ENCODE results near the gene ZNF782.

GRCh38 chr9:96817973-96818372 is 36.3 kb downstream of the ZNF782 start:
- TF ChIP-seq, protein P1, sequence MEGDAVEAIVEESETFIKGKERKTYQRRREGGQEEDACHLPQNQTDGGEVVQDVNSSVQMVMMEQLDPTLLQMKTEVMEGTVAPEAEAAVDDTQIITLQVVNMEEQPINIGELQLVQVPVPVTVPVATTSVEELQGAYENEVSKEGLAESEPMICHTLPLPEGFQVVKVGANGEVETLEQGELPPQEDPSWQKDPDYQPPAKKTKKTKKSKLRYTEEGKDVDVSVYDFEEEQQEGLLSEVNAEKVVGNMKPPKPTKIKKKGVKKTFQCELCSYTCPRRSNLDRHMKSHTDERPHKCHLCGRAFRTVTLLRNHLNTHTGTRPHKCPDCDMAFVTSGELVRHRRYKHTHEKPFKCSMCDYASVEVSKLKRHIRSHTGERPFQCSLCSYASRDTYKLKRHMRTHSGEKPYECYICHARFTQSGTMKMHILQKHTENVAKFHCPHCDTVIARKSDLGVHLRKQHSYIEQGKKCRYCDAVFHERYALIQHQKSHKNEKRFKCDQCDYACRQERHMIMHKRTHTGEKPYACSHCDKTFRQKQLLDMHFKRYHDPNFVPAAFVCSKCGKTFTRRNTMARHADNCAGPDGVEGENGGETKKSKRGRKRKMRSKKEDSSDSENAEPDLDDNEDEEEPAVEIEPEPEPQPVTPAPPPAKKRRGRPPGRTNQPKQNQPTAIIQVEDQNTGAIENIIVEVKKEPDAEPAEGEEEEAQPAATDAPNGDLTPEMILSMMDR (IDR thresholded peaks at IDR 0.05; ENCODE audit: low read length) = no peak
- no peak for TF ChIP-seq EZH2 (IDR thresholded peaks at IDR 0.05; ENCODE audit: borderline replicate concordance, low read length)

All from OCI-LY1 (cell line).